Measurements from ENCODE around the gene ARID3C. TPM values are rescaled to one million over a fixed set of nuclear protein-coding genes. Genes with fewer than 3 reads are reported as not detected.
"Not testable (repeated sequence)": the region's sequence is repeated elsewhere in the genome, so short reads cannot be mapped to it uniquely, and the experiment has no call there.

The ARID3C gene
- total RNA-seq, 1 donor from 2014 or later, result not detected

DNA sequence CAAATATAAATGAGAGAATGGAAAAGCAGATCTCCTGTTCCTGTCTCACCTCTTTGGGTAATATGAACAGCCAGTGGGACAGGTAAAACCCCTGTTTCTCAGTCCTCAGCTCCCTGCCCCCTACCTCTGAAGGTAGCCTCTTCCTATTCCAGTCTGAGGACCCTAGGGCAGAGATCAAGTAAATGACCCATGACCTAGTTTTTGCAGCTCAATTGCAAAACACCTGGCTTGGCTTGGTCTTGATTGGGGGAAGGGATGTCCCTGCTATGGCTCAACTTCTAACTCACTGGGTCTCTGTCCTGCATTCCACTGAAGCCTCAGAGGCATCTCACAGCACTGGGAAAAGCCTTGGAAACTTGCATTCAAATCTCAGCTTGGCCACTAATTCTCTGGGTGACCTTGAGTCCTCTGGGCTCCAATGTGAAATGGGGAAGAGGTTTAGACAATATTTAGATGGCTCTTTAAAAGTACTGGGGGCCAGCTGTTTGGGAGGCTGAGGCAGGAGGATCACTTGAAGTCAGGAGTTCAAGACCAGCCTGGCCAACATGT is 16.0 kb upstream of the ARID3C start:
- Histone ChIP-seq H3K4me3 (ENCODE audit: low read length in 3 of 3) (no peak overlapping the region), H3K36me3 (ENCODE audit: control insufficient read depth in 3 of 3, insufficient read depth in 3 of 3, low read length in 3 of 3) (peaks cover 16 to 19% (median 18%) of the 10 kb centered on the region in 3 donors), H3K27ac (ENCODE audit: low read depth, low read length) (no peak overlapping the region), H3K27me3 (ENCODE audit: control insufficient read depth in 3 of 3, insufficient read depth in 3 of 3, low read length in 3 of 3) (no peaks in the 10 kb centered on the region), H3K9ac (ENCODE audit: low read depth in 1 of 3, low read length in 3 of 3) (no peak overlapping the region), H3K9me3 (ENCODE audit: control insufficient read depth in 3 of 3, low read length in 3 of 3) (no peaks in the 10 kb centered on the region), H3K4me1 (ENCODE audit: control insufficient read depth in 3 of 3, insufficient read depth in 3 of 3, low read length in 3 of 3) (peaks cover 25 to 42% (median 29%) of the 10 kb centered on the region in 3 donors)

DNA sequence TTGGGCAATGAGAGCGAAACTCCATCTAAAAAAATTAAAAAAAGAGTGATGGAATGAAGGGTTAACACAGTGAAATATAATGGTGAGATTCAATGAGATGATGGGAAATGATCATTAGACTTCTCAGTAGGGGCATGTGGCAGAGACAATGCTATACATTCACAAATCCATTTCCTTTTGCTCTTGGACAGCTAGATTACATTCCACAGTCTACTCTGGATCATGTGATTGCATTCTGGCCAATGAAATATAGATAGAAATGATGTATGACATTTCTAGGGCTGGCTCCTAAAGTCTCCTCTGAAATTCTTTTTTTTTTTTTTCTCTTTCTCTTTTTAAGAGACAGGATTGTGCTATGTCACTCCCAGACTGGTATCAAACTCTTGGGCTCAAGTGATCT is 13.8 kb upstream of the ARID3C start:
- no peak overlapping the region for H3K27ac ChIP-seq (ENCODE audit: low read depth, low read length)
- H3K4me3 ChIP-seq (ENCODE audit: low read length in 3 of 3), result no peak overlapping the region
- peaks cover 22 to 35% (median 26%) of the 10 kb centered on the region in 3 donors for H3K4me1 ChIP-seq (ENCODE audit: control insufficient read depth in 3 of 3, insufficient read depth in 3 of 3, low read length in 3 of 3)
- no peaks in the 10 kb centered on the region for H3K9me3 ChIP-seq (ENCODE audit: control insufficient read depth in 3 of 3, low read length in 3 of 3)
- no peak overlapping the region for H3K9ac ChIP-seq (ENCODE audit: low read depth in 1 of 3, low read length in 3 of 3)
- H3K36me3 ChIP-seq (ENCODE audit: control insufficient read depth in 3 of 3, insufficient read depth in 3 of 3, low read length in 3 of 3), result no peaks in the 10 kb centered on the region
- no peaks in the 10 kb centered on the region for H3K27me3 ChIP-seq (ENCODE audit: control insufficient read depth in 3 of 3, insufficient read depth in 3 of 3, low read length in 3 of 3)

- peaks cover 8 to 12% (median 10%) of the 10 kb centered on the region in 3 donors for H3K36me3 ChIP-seq (ENCODE audit: control insufficient read depth in 3 of 3, insufficient read depth in 3 of 3, low read length in 3 of 3)
- H3K27ac ChIP-seq (ENCODE audit: low read depth, low read length); H3K4me3 ChIP-seq (ENCODE audit: low read length in 3 of 3); H3K9me3 ChIP-seq (ENCODE audit: control insufficient read depth in 3 of 3, low read length in 3 of 3); H3K9ac ChIP-seq (ENCODE audit: low read depth in 1 of 3, low read length in 3 of 3); H3K27me3 ChIP-seq (ENCODE audit: control insufficient read depth in 3 of 3, insufficient read depth in 3 of 3, low read length in 3 of 3): not testable (repeated sequence)
- peaks cover 18 to 38% (median 27%) of the 10 kb centered on the region in 3 donors for H3K4me1 ChIP-seq (ENCODE audit: control insufficient read depth in 3 of 3, insufficient read depth in 3 of 3, low read length in 3 of 3)
Observed at GRCh38 chr9:34639322-34639721, 10.5 kb upstream of the ARID3C start.

GRCh38 chr9:34638138-34638445 is 9.2 kb upstream of the ARID3C start:
- peaks cover 18 to 50% (median 31%) of the 10 kb centered on the region in 3 donors for H3K4me1 ChIP-seq (ENCODE audit: control insufficient read depth in 3 of 3, insufficient read depth in 3 of 3, low read length in 3 of 3)
- H3K4me3 ChIP-seq (ENCODE audit: low read length in 3 of 3), result peak overlapping the region; percentile 85 to 92 (median 88)
- peak overlapping the region; percentile 83 for H3K27ac ChIP-seq (ENCODE audit: low read depth, low read length)
- peaks cover 8 to 12% (median 10%) of the 10 kb centered on the region in 3 donors for H3K36me3 ChIP-seq (ENCODE audit: control insufficient read depth in 3 of 3, insufficient read depth in 3 of 3, low read length in 3 of 3)
- H3K9ac ChIP-seq (ENCODE audit: low read depth in 1 of 3, low read length in 3 of 3), result peak overlapping the region; percentile 88 to 93 (median 92)
- H3K9me3 ChIP-seq (ENCODE audit: control insufficient read depth in 3 of 3, low read length in 3 of 3), result no peaks in the 10 kb centered on the region
- no peaks in the 10 kb centered on the region for H3K27me3 ChIP-seq (ENCODE audit: control insufficient read depth in 3 of 3, insufficient read depth in 3 of 3, low read length in 3 of 3)

DNA sequence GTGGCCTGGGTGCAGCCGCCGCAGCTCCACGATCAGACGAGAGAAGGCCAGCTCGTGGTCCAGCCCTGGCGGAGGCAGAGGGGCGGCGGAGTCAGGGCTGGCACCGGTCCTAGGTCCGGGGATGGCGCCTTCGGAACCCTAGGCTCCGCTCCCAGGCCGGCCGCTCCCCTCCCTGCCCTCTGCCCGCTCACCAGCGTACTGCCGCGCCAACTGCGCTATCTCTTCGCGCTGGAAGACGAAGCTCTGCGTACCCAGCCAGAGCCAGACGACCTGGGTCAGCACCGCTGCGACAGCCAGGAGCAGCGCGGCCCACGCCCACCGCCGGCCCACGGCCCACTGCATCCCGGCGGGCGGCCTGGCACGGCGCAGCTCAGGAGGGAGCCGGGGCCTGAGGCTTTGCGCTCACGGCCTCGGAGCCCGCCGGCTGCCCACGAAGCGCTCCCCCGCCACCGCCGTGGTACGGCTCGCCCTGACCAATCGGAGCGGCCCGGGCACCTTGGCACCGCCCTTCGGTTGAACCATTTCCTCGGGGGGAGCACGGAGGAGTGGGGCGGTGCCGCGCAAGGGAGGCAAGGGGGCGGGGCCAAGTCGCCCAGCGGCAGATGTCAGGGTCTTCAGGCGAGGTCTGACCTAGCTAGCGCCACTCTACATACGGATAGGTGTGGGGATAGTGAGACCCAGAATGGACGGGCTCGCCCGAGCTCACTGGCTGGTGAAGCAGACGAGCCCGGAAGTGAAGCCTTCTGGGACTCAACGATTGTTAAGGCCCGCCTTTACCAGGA is 8.7 kb upstream of the ARID3C start, which contains the start of gene SIGMAR1:
Gene SIGMAR1 (minus strand): TSS at position 432 of the 782 bp plus-strand sequence. CDS start 90 bp downstream, at position 342.
- H3K4me1 ChIP-seq (ENCODE audit: control insufficient read depth in 3 of 3, insufficient read depth in 3 of 3, low read length in 3 of 3), result peaks cover 18 to 50% (median 31%) of the 10 kb centered on the region in 3 donors
- peaks cover 8 to 12% (median 10%) of the 10 kb centered on the region in 3 donors for H3K36me3 ChIP-seq (ENCODE audit: control insufficient read depth in 3 of 3, insufficient read depth in 3 of 3, low read length in 3 of 3)
- peak within 1 kb of the TSS; percentile 85 to 92 (median 88) for H3K4me3 ChIP-seq (ENCODE audit: low read length in 3 of 3)
- no peaks in the 10 kb centered on the region for H3K9me3 ChIP-seq (ENCODE audit: control insufficient read depth in 3 of 3, low read length in 3 of 3)
- peak within 1 kb of the TSS; percentile 88 to 93 (median 92) for H3K9ac ChIP-seq (ENCODE audit: low read depth in 1 of 3, low read length in 3 of 3)
- peak within 1 kb of the TSS; percentile 83 for H3K27ac ChIP-seq (ENCODE audit: low read depth, low read length)
- H3K27me3 ChIP-seq (ENCODE audit: control insufficient read depth in 3 of 3, insufficient read depth in 3 of 3, low read length in 3 of 3), result no peaks in the 10 kb centered on the region

GRCh38 chr9:34636791-34637355 is 8.0 kb upstream of the ARID3C start:
- Histone ChIP-seq H3K27me3 (ENCODE audit: control insufficient read depth in 3 of 3, insufficient read depth in 3 of 3, low read length in 3 of 3) (no peaks in the 10 kb centered on the region), H3K9me3 (ENCODE audit: control insufficient read depth in 3 of 3, low read length in 3 of 3) (no peaks in the 10 kb centered on the region), H3K4me3 (ENCODE audit: low read length in 3 of 3) (peak overlapping the region; percentile 85 to 92 (median 88)), H3K9ac (ENCODE audit: low read depth in 1 of 3, low read length in 3 of 3) (peak overlapping the region; percentile 84 to 93 (median 88)), H3K4me1 (ENCODE audit: control insufficient read depth in 3 of 3, insufficient read depth in 3 of 3, low read length in 3 of 3) (peaks cover 18 to 50% (median 31%) of the 10 kb centered on the region in 3 donors), H3K27ac (ENCODE audit: low read depth, low read length) (peak overlapping the region; percentile 83), H3K36me3 (ENCODE audit: control insufficient read depth in 3 of 3, insufficient read depth in 3 of 3, low read length in 3 of 3) (peaks cover 8 to 12% (median 10%) of the 10 kb centered on the region in 3 donors)

- peaks cover 8 to 12% (median 10%) of the 10 kb centered on the region in 3 donors for H3K36me3 ChIP-seq (ENCODE audit: control insufficient read depth in 3 of 3, insufficient read depth in 3 of 3, low read length in 3 of 3)
- H3K9me3 ChIP-seq (ENCODE audit: control insufficient read depth in 3 of 3, low read length in 3 of 3), result no peaks in the 10 kb centered on the region
- peak overlapping the region in 1 of 3 donors; percentile 25 for H3K9ac ChIP-seq (ENCODE audit: low read depth in 1 of 3, low read length in 3 of 3)
- H3K27ac ChIP-seq (ENCODE audit: low read depth, low read length), result no peak overlapping the region
- H3K4me1 ChIP-seq (ENCODE audit: control insufficient read depth in 3 of 3, insufficient read depth in 3 of 3, low read length in 3 of 3), result peaks cover 18 to 50% (median 31%) of the 10 kb centered on the region in 3 donors
- H3K27me3 ChIP-seq (ENCODE audit: control insufficient read depth in 3 of 3, insufficient read depth in 3 of 3, low read length in 3 of 3), result peaks cover 1 to 4% (median 2%) of the 10 kb centered on the region in 3 donors
- H3K4me3 ChIP-seq (ENCODE audit: low read length in 3 of 3), result no peak overlapping the region
Observed at GRCh38 chr9:34635556-34635955, 6.7 kb upstream of the ARID3C start.

DNA sequence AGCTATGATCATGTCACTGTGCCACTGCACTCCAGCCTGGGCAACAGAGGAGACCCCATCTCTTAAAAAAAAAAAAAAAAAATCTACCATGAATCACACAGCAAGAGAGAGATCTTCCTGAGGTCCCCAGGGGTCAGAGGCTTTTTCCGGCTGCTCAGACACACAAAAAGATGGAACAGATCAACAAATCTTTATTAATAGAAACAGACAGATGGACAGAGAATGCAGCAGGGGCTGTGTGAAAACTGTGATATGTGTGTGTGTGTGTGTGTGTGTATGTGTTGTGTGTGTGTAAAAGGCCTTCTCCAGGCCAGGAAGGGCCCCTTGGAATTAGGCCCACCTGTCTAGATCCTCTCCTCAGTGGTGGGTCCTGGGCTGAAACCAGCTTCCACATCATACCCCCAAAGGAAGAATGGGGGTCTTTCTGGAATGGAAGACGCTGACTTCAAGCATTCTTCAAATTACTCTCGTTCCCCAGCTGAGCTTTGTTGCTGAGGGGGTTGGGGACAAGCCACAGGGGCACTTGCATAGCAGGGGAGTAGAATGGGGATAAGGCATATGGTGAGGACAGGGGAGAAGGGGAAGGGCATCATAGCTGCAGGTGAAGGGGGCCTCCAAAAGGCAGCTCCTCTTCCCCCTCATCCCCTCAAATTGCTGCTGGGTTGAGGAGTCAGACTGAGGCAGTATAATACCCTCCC is 5.8 kb upstream of the ARID3C start:
- Histone ChIP-seq H3K27me3 (ENCODE audit: control insufficient read depth in 3 of 3, insufficient read depth in 3 of 3, low read length in 3 of 3) (peaks cover 8 to 11% (median 10%) of the 10 kb centered on the region in 3 donors), H3K4me1 (ENCODE audit: control insufficient read depth in 3 of 3, insufficient read depth in 3 of 3, low read length in 3 of 3) (peaks cover 18 to 50% (median 31%) of the 10 kb centered on the region in 3 donors), H3K27ac (ENCODE audit: low read depth, low read length) (no peak overlapping the region), H3K4me3 (ENCODE audit: low read length in 3 of 3) (no peak overlapping the region), H3K36me3 (ENCODE audit: control insufficient read depth in 3 of 3, insufficient read depth in 3 of 3, low read length in 3 of 3) (peaks cover 8 to 12% (median 10%) of the 10 kb centered on the region in 3 donors), H3K9me3 (ENCODE audit: control insufficient read depth in 3 of 3, low read length in 3 of 3) (no peaks in the 10 kb centered on the region), H3K9ac (ENCODE audit: low read depth in 1 of 3, low read length in 3 of 3) (peak overlapping the region in 1 of 3 donors; percentile 40)

- Histone ChIP-seq H3K27me3 (ENCODE audit: control insufficient read depth in 3 of 3, insufficient read depth in 3 of 3, low read length in 3 of 3) (peaks cover 15 to 17% (median 15%) of the 10 kb centered on the region in 3 donors), H3K4me1 (ENCODE audit: control insufficient read depth in 3 of 3, insufficient read depth in 3 of 3, low read length in 3 of 3) (peaks cover 23 to 54% (median 35%) of the 10 kb centered on the region in 3 donors), H3K9me3 (ENCODE audit: control insufficient read depth in 3 of 3, low read length in 3 of 3) (no peaks in the 10 kb centered on the region), H3K4me3 (ENCODE audit: low read length in 3 of 3) (peak overlapping the region in 1 of 3 donors; percentile 4), H3K36me3 (ENCODE audit: control insufficient read depth in 3 of 3, insufficient read depth in 3 of 3, low read length in 3 of 3) (peaks cover 8 to 12% (median 10%) of the 10 kb centered on the region in 3 donors), H3K27ac (ENCODE audit: low read depth, low read length) (no peak overlapping the region), H3K9ac (ENCODE audit: low read depth in 1 of 3, low read length in 3 of 3) (peak overlapping the region in 1 of 3 donors; percentile 40)
Observed at GRCh38 chr9:34633851-34634550, 5.1 kb upstream of the ARID3C start.
